Omental fat pad (tissue), 4 donors: ENCODE results near the gene CEBPG. TPM values are rescaled to one million over a fixed set of nuclear protein-coding genes. Genes with fewer than 3 reads are reported as not detected.

Experiments
- ATAC-seq: fragments of 150-250 bp; one replicate; pipeline ENCODE4 v1.9.1; 2016; ENCODE audit warnings: mild to moderate bottlenecking, moderate library complexity; ENCODE audit not compliant: low FRiP score
- DNase-seq: peaks from one replicate; pipeline ENCODE4 v3.0.0-alpha.2; 2019; ENCODE audit warnings: low spot score
- CTCF ChIP-seq, 3 donors: fragments of 450-650 bp; IDR thresholded peaks; one replicate each; pipeline ENCODE4 v1.5.1; 2016 to 2017; ENCODE audit warnings: antibody characterized with exemption in 3 of 3, mild to moderate bottlenecking in 3 of 3, moderate library complexity in 2 of 3
- total RNA-seq, 4 donors: library from RNA; depleted of rRNA; stranded (reverse); fragments of >200 nt; gene quantifications; one replicate each; pipeline ENCODE4 v1.1.0, GENCODE V29; 2016

The CEBPG gene
- total RNA-seq, 4 donors from 2014 or later, result 19.4 to 41.1 (median 30.0) TPM

GRCh38 chr19:33386361-33386858, 12.9 kb downstream of the CEBPG start:
- DNase-seq, result no peak
- ATAC-seq, result no peak
- TF ChIP-seq CTCF (IDR thresholded peaks at IDR 0.05), result no peak

GRCh38 chr19:33387351-33388230, 14.1 kb downstream of the CEBPG start:
- ATAC-seq, result no peak
- TF ChIP-seq CTCF (IDR thresholded peaks at IDR 0.05), result no peak
- DNase-seq, result no peak

- no peak for DNase-seq
- no peak for ATAC-seq
- TF ChIP-seq CTCF (IDR thresholded peaks at IDR 0.05), result no peak
These were observed 14.8 kb downstream of the CEBPG start for GRCh38 chr19:33388231-33388724.

GRCh38 chr19:33388725-33389420, 15.4 kb downstream of the CEBPG start:
- DNase-seq, result no peak
- TF ChIP-seq CTCF (IDR thresholded peaks at IDR 0.05), result no peak
- ATAC-seq, result no peak

GRCh38 chr19:33389421-33390100, 16.1 kb downstream of the CEBPG start:
- ATAC-seq, result no peak
- DNase-seq, result no peak
- no peak for TF ChIP-seq CTCF (IDR thresholded peaks at IDR 0.05)

- no peak for TF ChIP-seq CTCF (IDR thresholded peaks at IDR 0.05)
- ATAC-seq, result no peak
These were observed 16.8 kb downstream of the CEBPG start for GRCh38 chr19:33390101-33390907.

More at GRCh38 chr19:33390101-33390907, 16.8 kb downstream of the CEBPG start:
- DNase-seq, result no peak
